ENCODE data around the gene PACS1.
"Not testable (repeated sequence)": the region's sequence is repeated elsewhere in the genome, so short reads cannot be mapped to it uniquely, and the experiment has no call there.

Gene PACS1

GRCh38 chr11:66076561-66076960, 6.5 kb downstream of the PACS1 start:
- no peak for DNase-seq (ENCODE audit: extremely low spot score)
- TF ChIP-seq LEF1 (IDR thresholded peaks at IDR 0.05; ENCODE audit: borderline replicate concordance) (no peak), TARDBP (IDR thresholded peaks at IDR 0.05) (no peak), FOXM1 (IDR thresholded peaks at IDR 0.05; ENCODE audit: borderline replicate concordance) (no peak), BHLHE40 (IDR thresholded peaks at IDR 0.05; ENCODE audit: borderline replicate concordance) (no peak), SP1 (IDR thresholded peaks at IDR 0.05) (no peak), ELF4 (IDR thresholded peaks at IDR 0.05) (no peak), FOXA1 (IDR thresholded peaks at IDR 0.05) (no peak), CTBP1 (IDR thresholded peaks at IDR 0.05; ENCODE audit: borderline replicate concordance) (no peak), ZNF384 (IDR thresholded peaks at IDR 0.05) (no peak), NFRKB (IDR thresholded peaks at IDR 0.05) (no peak), PKNOX1 (IDR thresholded peaks at IDR 0.05) (no peak), SUZ12 (IDR thresholded peaks at IDR 0.05) (no peak), ARNT (IDR thresholded peaks at IDR 0.05) (no peak), L3MBTL2 (conservative IDR thresholded peaks at IDR 0.05) (no peak), FOXK2 (IDR thresholded peaks at IDR 0.05) (no peak), HDGF (IDR thresholded peaks at IDR 0.05; ENCODE audit: borderline replicate concordance) (no peak)
- ChIA-PET POLR2A (no interaction called here), CTCF (interaction anchor here (0.6 to 0.9 kb wide), 2 partner anchors 9 to 37 kb away, joined by 4 read pairs; no protein-coding TSS in a partner anchor)

GRCh38 chr11:66077927-66078326, 7.9 kb downstream of the PACS1 start:
- TF ChIP-seq CTBP1 (IDR thresholded peaks at IDR 0.05; ENCODE audit: borderline replicate concordance) (no peak), FOXM1 (IDR thresholded peaks at IDR 0.05; ENCODE audit: borderline replicate concordance) (no peak), ELF4 (IDR thresholded peaks at IDR 0.05) (no peak), NFRKB (IDR thresholded peaks at IDR 0.05) (no peak), ZNF384 (IDR thresholded peaks at IDR 0.05) (no peak), TARDBP (IDR thresholded peaks at IDR 0.05) (no peak), HDGF (IDR thresholded peaks at IDR 0.05; ENCODE audit: borderline replicate concordance) (no peak), SP1 (IDR thresholded peaks at IDR 0.05) (no peak), ARNT (IDR thresholded peaks at IDR 0.05) (no peak)
- ChIA-PET POLR2A (no interaction called here), CTCF (interaction anchor here (1.0 kb wide), 1 partner anchor 9 kb away, joined by 5 read pairs; no protein-coding TSS in a partner anchor)
- DNase-seq (ENCODE audit: extremely low spot score), result no peak

- POLR2A ChIA-PET, result interaction anchor here (1.3 kb wide), 1 partner anchor 27 kb away, joined by 5 read pairs; the partner anchor contains the start of gene SF3B2
- not testable (repeated sequence) for DNase-seq (ENCODE audit: extremely low spot score)
- CTCF ChIA-PET, result interaction anchor here (1.1 kb wide), 1 partner anchor 10 kb away, joined by 6 read pairs; no protein-coding TSS in a partner anchor
These were observed 8.9 kb downstream of the PACS1 start for GRCh38 chr11:66078949-66079348.

GRCh38 chr11:66080055-66080817, 10.2 kb downstream of the PACS1 start:
- POLR2A ChIA-PET, result interaction anchor here (1.3 kb wide), 1 partner anchor 28 kb away, joined by 5 read pairs; the partner anchor contains the start of gene SF3B2
- TF ChIP-seq CTBP1 (IDR thresholded peaks at IDR 0.05; ENCODE audit: borderline replicate concordance) (no peak), SP1 (IDR thresholded peaks at IDR 0.05) (no peak), FOXA1 (IDR thresholded peaks at IDR 0.05) (no peak), BHLHE40 (IDR thresholded peaks at IDR 0.05; ENCODE audit: borderline replicate concordance) (no peak), SUZ12 (IDR thresholded peaks at IDR 0.05) (no peak), ZNF384 (IDR thresholded peaks at IDR 0.05) (no peak), FOXK2 (IDR thresholded peaks at IDR 0.05) (no peak), HDGF (IDR thresholded peaks at IDR 0.05; ENCODE audit: borderline replicate concordance) (no peak), NFRKB (IDR thresholded peaks at IDR 0.05) (no peak)
- DNase-seq (ENCODE audit: extremely low spot score), result no peak
- CTCF ChIA-PET, result interaction anchor here (1.1 kb wide), 1 partner anchor 11 kb away, joined by 6 read pairs; no protein-coding TSS in a partner anchor

GRCh38 chr11:66081505-66081904, 11.4 kb downstream of the PACS1 start:
- POLR2A ChIA-PET, result no interaction called here
- no peak for DNase-seq (ENCODE audit: extremely low spot score)

More at GRCh38 chr11:66081505-66081904, 11.4 kb downstream of the PACS1 start:
- TF ChIP-seq ZNF384 (IDR thresholded peaks at IDR 0.05) (no peak), ARNT (IDR thresholded peaks at IDR 0.05) (no peak), CTBP1 (IDR thresholded peaks at IDR 0.05; ENCODE audit: borderline replicate concordance) (no peak), LEF1 (IDR thresholded peaks at IDR 0.05; ENCODE audit: borderline replicate concordance) (no peak), SP1 (IDR thresholded peaks at IDR 0.05) (no peak), ELF4 (IDR thresholded peaks at IDR 0.05) (no peak), TARDBP (IDR thresholded peaks at IDR 0.05) (no peak), FOXK2 (IDR thresholded peaks at IDR 0.05) (no peak), NFRKB (IDR thresholded peaks at IDR 0.05) (no peak), HDGF (IDR thresholded peaks at IDR 0.05; ENCODE audit: borderline replicate concordance) (no peak), BHLHE40 (IDR thresholded peaks at IDR 0.05; ENCODE audit: borderline replicate concordance) (no peak), SUZ12 (IDR thresholded peaks at IDR 0.05) (no peak), FOXM1 (IDR thresholded peaks at IDR 0.05; ENCODE audit: borderline replicate concordance) (no peak), FOXA1 (IDR thresholded peaks at IDR 0.05) (no peak), PKNOX1 (IDR thresholded peaks at IDR 0.05) (no peak), L3MBTL2 (conservative IDR thresholded peaks at IDR 0.05) (no peak)
- CTCF ChIA-PET, result interaction anchor here (0.7 to 1.0 kb wide), 2 partner anchors 13 to 235 kb away, joined by 5 to 6 read pairs; no protein-coding TSS in a partner anchor

All from HEK293T (cell line).